ENCODE results near the gene RSAD2. TPM values are rescaled to one million over a fixed set of nuclear protein-coding genes. Genes with fewer than 3 reads are reported as not detected.

Gene RSAD2
- total and polyA plus RNA-seq, 2 experiments from 2014 or later: 1.1 to 1.3 TPM

DNA sequence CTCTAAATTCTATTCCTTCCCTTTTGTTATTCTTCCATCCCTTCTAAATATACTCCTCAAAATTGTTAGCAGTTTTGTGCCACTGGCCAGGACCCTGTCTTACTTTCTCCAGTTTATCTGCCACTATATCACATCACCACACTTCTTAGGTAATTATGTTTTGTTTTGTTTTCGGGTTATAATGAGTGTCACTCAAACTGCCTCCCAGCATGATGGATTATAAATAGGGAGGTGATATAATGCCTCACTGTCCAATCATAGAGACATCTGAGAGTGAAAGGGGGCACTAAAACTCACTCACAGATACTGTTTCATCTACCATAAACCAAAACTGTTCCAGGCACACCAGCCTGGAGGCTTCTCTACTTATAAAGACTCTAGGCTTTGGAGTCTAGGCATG, 3.5 kb downstream of the RSAD2 start:
- DNase-seq (ENCODE audit: low spot score): no peak
- Histone ChIP-seq H3K4me3 (no peak overlapping the region), H3K4me1 (ENCODE audit: insufficient read depth) (no peaks in the 10 kb centered on the region), H3K9me3 (ENCODE audit: low read depth) (no peaks in the 10 kb centered on the region), H3K27ac (no peak overlapping the region), H2AFZ (no peak overlapping the region), H4K20me1 (ENCODE audit: insufficient read depth, poor library complexity, severe bottlenecking) (no peaks in the 10 kb centered on the region), H3K9me2 (replicated peaks; ENCODE audit: insufficient read depth) (no peaks in the 10 kb centered on the region), H3K36me3 (replicated peaks; ENCODE audit: insufficient read depth, low read depth) (no peaks in the 10 kb centered on the region), H3K4me2 (no peak overlapping the region), H3K79me2 (no peaks in the 10 kb centered on the region), H3K27me3 (no peaks in the 10 kb centered on the region)
- WGBS (ENCODE audit: low lambda C conversion rate, missing lambda C conversion rate): 82% methylated on average over 1 of the region's 1 CpG
- TF ChIP-seq EZH2phosphoT487 (IDR thresholded peaks at IDR 0.05; ENCODE audit: low read depth, severe bottlenecking, unreplicated experiment) (no peak), EZH2 (IDR thresholded peaks at IDR 0.05; ENCODE audit: borderline replicate concordance) (no peak)
- TF ChIP-seq, protein P1, sequence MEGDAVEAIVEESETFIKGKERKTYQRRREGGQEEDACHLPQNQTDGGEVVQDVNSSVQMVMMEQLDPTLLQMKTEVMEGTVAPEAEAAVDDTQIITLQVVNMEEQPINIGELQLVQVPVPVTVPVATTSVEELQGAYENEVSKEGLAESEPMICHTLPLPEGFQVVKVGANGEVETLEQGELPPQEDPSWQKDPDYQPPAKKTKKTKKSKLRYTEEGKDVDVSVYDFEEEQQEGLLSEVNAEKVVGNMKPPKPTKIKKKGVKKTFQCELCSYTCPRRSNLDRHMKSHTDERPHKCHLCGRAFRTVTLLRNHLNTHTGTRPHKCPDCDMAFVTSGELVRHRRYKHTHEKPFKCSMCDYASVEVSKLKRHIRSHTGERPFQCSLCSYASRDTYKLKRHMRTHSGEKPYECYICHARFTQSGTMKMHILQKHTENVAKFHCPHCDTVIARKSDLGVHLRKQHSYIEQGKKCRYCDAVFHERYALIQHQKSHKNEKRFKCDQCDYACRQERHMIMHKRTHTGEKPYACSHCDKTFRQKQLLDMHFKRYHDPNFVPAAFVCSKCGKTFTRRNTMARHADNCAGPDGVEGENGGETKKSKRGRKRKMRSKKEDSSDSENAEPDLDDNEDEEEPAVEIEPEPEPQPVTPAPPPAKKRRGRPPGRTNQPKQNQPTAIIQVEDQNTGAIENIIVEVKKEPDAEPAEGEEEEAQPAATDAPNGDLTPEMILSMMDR (IDR thresholded peaks at IDR 0.05; ENCODE audit: poor library complexity): no peak

DNA sequence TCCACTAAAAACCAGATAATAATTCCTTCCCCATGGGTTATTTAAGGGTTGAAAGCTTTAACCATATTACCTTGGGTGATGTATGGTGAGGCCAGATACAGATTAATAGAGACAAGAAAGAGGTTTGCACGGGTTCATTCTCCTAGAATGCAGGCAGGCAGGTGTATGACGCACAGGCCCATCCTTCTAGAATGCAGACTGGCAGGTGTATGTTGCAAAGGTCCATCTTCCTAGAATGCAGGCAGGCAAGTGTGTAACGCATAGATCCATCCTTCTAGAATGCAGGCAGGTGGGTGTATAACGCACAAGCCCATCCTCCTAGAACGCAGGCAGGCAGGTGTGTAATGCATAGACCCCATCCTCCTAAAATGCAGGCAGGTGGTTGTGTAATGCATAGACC, 3.9 kb downstream of the RSAD2 start:
- Histone ChIP-seq H3K27me3 (no peaks in the 10 kb centered on the region), H3K4me1 (ENCODE audit: insufficient read depth) (no peaks in the 10 kb centered on the region), H3K36me3 (replicated peaks; ENCODE audit: insufficient read depth, low read depth) (no peaks in the 10 kb centered on the region), H3K4me2 (no peak overlapping the region), H3K27ac (no peak overlapping the region), H3K9me2 (replicated peaks; ENCODE audit: insufficient read depth) (no peaks in the 10 kb centered on the region), H2AFZ (no peak overlapping the region), H4K20me1 (ENCODE audit: insufficient read depth, poor library complexity, severe bottlenecking) (no peaks in the 10 kb centered on the region), H3K4me3 (no peak overlapping the region), H3K79me2 (no peaks in the 10 kb centered on the region), H3K9me3 (ENCODE audit: low read depth) (no peaks in the 10 kb centered on the region)
- no peak for TF ChIP-seq EZH2 (IDR thresholded peaks at IDR 0.05; ENCODE audit: borderline replicate concordance)
- TF ChIP-seq, protein P1 (IDR thresholded peaks at IDR 0.05; ENCODE audit: poor library complexity): no peak
- TF ChIP-seq EZH2phosphoT487 (IDR thresholded peaks at IDR 0.05; ENCODE audit: low read depth, severe bottlenecking, unreplicated experiment): no peak
- 97% methylated on average over 5 of the region's 5 CpGs for WGBS (ENCODE audit: low lambda C conversion rate, missing lambda C conversion rate)
- no peak for DNase-seq (ENCODE audit: low spot score)

DNA sequence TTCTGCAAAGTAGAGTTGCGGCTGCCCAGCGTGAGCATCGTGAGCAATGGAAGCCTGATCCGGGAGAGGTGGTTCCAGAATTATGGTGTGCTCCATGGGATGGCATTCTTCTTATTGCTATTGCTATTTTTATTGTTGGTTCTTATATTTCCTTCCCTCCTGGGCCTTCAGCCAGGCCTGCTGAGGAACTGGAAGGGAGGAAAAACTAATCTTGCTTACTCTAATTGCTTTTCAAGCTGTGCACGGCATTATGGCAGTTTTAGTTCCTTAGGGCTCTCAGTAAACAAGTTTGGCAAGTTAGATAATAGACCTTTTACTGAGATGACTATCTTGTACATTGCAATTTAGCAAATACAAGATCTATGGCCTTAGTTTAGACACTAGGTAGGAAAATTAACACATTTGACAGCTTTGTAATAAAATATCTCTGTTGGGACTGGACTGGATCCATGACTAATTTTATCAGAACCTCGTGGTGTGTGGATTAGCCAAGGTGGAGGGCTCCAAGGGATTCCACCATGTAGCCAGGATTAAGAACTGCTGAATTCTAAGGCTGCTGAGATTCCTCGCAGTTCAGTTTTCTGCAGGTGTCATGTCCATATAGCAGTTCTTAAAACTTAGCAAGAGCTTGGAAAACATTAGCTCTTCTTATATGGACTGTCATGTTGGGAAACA, 6.0 kb downstream of the RSAD2 start:
- no peaks in the 10 kb centered on the region for H3K79me2 ChIP-seq
- no peaks in the 10 kb centered on the region for H3K4me1 ChIP-seq (ENCODE audit: insufficient read depth)
- H3K4me2 ChIP-seq: no peak overlapping the region
- H3K4me3 ChIP-seq: no peak overlapping the region
- H2AFZ ChIP-seq: no peak overlapping the region
- no peak for DNase-seq (ENCODE audit: low spot score)
- 75% methylated on average over 7 of the region's 7 CpGs for WGBS (ENCODE audit: low lambda C conversion rate, missing lambda C conversion rate)
- TF ChIP-seq EZH2phosphoT487 (IDR thresholded peaks at IDR 0.05; ENCODE audit: low read depth, severe bottlenecking, unreplicated experiment): peak; percentile 52
- TF ChIP-seq, protein P1 (IDR thresholded peaks at IDR 0.05; ENCODE audit: poor library complexity): no peak
- TF ChIP-seq EZH2 (IDR thresholded peaks at IDR 0.05; ENCODE audit: borderline replicate concordance): no peak
- H3K27ac ChIP-seq: no peak overlapping the region
- no peaks in the 10 kb centered on the region for H3K27me3 ChIP-seq
- no peaks in the 10 kb centered on the region for H3K9me3 ChIP-seq (ENCODE audit: low read depth)
- H3K9me2 ChIP-seq (replicated peaks; ENCODE audit: insufficient read depth): no peaks in the 10 kb centered on the region
- no peaks in the 10 kb centered on the region for H4K20me1 ChIP-seq (ENCODE audit: insufficient read depth, poor library complexity, severe bottlenecking)
- no peaks in the 10 kb centered on the region for H3K36me3 ChIP-seq (replicated peaks; ENCODE audit: insufficient read depth, low read depth)

Measured in hepatocyte (in vitro differentiated cells).